ENCODE data around the gene SEH1L.
"Not testable (repeated sequence)": the region's sequence is repeated elsewhere in the genome, so short reads cannot be mapped to it uniquely, and the experiment has no call there.

GRCh38 chr18:12997330-12997729 is 49.5 kb downstream of the SEH1L start:
- TF ChIP-seq, protein P1, sequence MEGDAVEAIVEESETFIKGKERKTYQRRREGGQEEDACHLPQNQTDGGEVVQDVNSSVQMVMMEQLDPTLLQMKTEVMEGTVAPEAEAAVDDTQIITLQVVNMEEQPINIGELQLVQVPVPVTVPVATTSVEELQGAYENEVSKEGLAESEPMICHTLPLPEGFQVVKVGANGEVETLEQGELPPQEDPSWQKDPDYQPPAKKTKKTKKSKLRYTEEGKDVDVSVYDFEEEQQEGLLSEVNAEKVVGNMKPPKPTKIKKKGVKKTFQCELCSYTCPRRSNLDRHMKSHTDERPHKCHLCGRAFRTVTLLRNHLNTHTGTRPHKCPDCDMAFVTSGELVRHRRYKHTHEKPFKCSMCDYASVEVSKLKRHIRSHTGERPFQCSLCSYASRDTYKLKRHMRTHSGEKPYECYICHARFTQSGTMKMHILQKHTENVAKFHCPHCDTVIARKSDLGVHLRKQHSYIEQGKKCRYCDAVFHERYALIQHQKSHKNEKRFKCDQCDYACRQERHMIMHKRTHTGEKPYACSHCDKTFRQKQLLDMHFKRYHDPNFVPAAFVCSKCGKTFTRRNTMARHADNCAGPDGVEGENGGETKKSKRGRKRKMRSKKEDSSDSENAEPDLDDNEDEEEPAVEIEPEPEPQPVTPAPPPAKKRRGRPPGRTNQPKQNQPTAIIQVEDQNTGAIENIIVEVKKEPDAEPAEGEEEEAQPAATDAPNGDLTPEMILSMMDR (conservative IDR thresholded peaks at IDR 0.05 in 1 of 2, IDR thresholded peaks at IDR 0.05 in 1 of 2; ENCODE audit: extremely low read depth in 1 of 2, insufficient read depth in 1 of 2, low read depth in 1 of 2, low read length in 2 of 2), result not testable (repeated sequence)
- TF ChIP-seq EZH2 (IDR thresholded peaks at IDR 0.05; ENCODE audit: borderline replicate concordance, low read length), result not testable (repeated sequence)

Data from mammary epithelial cell (primary cell).